LNCaP clone FGC (cell line): ENCODE data around the gene ARMS2.

Experiments used
- DNase-seq: peaks from one replicate; pipeline ENCODE4 v3.0.0-alpha.2; 2011; ENCODE audit warnings: low read depth
- H3K4me3 ChIP-seq: 2 replicates; pipeline ENCODE4 v1.5.1; 2011; ENCODE audit warnings: mild to moderate bottlenecking, low read depth, low read length, control low read depth
- TF ChIP-seq, protein P1 (sequence below): IDR thresholded peaks from 2 replicates; pipeline ENCODE4 v1.5.1; 2012; ENCODE audit warnings: mild to moderate bottlenecking; ENCODE audit not compliant: control insufficient read depth, insufficient read depth; ENCODE audit errors: extremely low read depth

ARMS2 gene

DNA sequence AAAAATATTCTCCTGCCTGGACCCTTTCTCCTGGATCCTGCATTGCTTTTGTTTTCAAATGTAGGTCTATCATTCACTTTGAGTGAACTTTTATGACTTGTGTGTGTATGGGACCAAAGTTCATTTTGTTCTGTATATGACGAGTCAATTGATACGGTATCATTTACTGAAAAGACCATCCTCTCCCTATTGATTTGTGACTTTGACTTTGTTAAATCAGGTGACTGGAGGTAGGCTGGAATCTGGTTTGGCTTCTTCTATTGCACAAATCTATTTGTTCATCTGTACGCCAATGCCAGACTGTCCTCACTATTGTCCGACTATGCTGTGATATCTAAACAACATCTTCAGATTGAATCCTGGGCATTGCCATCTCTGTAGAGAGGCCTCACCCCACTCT lies 5.3 kb upstream of the ARMS2 start:
- DNase-seq: no peak
- H3K4me3 ChIP-seq: no peak overlapping the region
- TF ChIP-seq, protein P1, sequence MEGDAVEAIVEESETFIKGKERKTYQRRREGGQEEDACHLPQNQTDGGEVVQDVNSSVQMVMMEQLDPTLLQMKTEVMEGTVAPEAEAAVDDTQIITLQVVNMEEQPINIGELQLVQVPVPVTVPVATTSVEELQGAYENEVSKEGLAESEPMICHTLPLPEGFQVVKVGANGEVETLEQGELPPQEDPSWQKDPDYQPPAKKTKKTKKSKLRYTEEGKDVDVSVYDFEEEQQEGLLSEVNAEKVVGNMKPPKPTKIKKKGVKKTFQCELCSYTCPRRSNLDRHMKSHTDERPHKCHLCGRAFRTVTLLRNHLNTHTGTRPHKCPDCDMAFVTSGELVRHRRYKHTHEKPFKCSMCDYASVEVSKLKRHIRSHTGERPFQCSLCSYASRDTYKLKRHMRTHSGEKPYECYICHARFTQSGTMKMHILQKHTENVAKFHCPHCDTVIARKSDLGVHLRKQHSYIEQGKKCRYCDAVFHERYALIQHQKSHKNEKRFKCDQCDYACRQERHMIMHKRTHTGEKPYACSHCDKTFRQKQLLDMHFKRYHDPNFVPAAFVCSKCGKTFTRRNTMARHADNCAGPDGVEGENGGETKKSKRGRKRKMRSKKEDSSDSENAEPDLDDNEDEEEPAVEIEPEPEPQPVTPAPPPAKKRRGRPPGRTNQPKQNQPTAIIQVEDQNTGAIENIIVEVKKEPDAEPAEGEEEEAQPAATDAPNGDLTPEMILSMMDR: no peak

DNA sequence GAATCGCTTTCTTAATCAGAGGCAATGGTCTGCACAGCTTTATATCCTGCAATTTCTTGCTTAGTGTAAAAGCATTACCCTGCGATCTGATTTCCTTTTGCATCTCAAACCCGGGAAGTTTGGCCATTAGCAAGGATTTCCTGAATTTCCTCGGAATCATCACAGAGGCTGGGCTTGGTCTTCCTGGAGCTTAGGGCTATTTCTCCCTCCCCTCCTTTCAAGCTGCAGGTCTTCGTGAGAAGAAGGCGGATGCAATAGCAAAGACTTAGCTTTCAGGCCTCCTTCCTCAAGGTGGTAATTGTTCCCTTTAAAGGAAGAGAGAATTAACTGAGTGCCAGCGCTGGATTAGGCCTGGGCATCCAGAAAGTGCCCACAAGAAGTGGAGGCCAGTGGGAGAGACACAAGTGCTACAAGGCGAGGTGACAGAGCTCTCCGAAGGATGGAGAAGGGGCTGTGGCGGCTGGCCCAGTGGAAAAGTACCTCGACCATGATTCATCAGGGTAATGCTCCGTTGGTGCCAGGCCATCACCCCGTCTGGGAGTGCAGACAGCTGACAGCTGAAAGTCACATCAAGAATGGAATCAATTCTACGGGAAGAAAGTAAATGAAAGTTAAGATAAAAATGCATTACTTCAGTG lies 4.0 kb upstream of the ARMS2 start:
- no peak overlapping the region for H3K4me3 ChIP-seq
- DNase-seq: no peak
- TF ChIP-seq, protein P1: no peak

DNA sequence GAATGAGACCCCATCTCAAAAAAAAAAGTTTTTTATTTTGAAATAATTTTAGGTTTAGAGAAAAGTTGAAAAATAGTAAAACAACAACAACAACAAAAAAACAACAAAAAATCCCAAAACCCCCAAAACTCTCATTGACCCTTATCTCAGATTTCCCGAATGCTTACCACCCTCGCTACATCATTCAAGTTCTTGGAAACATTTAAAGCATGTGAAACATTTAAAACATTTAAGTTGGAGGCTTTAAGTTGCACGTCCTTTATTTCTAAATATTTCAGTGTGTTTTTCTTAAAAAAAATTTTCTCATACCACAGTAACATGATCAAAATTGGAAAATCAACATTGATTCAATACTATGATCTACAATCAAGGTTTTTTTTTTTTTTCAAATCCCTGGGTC lies 382 bp upstream of the ARMS2 start:
- H3K4me3 ChIP-seq: no peak overlapping the region
- no peak for DNase-seq
- TF ChIP-seq, protein P1: no peak

GRCh38 chr10:122455376-122456079 lies 1.1 kb downstream of the ARMS2 start:
- H3K4me3 ChIP-seq: no peak overlapping the region
- TF ChIP-seq, protein P1: no peak
- DNase-seq: no peak

GRCh38 chr10:122457934-122458333 lies 3.5 kb downstream of the ARMS2 start:
- no peak overlapping the region for H3K4me3 ChIP-seq
- TF ChIP-seq, protein P1: no peak
- DNase-seq: no peak

DNA sequence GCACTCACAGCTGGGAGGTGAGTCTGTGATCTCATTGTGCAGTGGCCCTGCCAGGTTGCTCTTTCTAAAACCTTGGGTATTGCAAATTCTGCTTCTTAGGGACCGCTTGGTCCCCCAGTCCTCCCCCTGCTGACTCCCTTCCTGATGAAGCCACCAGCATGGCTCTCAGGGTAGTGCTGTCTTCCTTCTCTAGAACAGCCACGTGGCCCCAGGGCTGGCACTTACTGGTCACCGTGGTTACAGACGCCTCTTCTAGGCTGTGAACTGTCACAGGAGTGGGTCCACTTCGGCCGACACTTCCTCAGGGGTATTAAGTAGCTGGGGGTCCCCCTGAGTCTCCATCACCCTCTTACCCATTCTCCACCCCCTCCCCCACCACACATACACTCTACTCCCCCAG lies 4.2 kb downstream of the ARMS2 start:
- TF ChIP-seq, protein P1: no peak
- no peak overlapping the region for H3K4me3 ChIP-seq
- DNase-seq: no peak
